ENCODE results near the gene GALNT18.

DNA sequence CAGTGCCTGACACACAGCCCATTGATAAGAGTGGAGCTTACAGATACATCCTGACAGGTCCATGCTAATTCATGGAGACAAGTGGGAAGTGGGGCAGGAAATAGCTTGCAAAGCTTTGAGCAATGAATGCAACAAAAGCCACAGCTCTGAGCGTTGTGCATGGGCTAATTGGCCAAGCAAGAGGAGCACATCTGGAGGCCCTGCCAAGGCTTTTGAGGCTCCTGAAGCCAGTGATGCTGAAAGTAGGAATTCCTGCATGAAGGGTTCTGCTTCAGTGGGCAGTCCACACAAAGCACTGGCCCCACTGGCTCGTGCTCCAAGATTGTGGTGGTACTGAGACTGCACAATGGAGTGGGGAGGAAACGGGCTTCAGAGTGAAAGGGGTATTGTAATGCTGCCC lies 164.9 kb downstream of the GALNT18 start:
- TF ChIP-seq POLR2AphosphoS5 (IDR thresholded peaks at IDR 0.05) (no peak), POLR2A (IDR thresholded peaks at IDR 0.05) (no peak)

Measured in prostate gland (tissue), 1 donor.